ENCODE measurements around the gene SLC12A8. TPM values are rescaled to one million over a fixed set of nuclear protein-coding genes. Genes with fewer than 3 reads are reported as not detected.
"Not testable (repeated sequence)": the region's sequence is repeated elsewhere in the genome, so short reads cannot be mapped to it uniquely, and the experiment has no call there.

The SLC12A8 gene
- total RNA-seq, 1 donor from 2014 or later, result 0.51 TPM

GRCh38 chr3:125105116-125105515 is 107.4 kb downstream of the SLC12A8 start:
- no peak for DNase-seq (ENCODE audit: low spot score)
- intact Hi-C loops (cut with DNase I), result no loop called here

GRCh38 chr3:125104639-125105038 is 107.9 kb downstream of the SLC12A8 start:
- DNase-seq (ENCODE audit: low spot score), result no peak
- intact Hi-C loops (cut with DNase I), result no loop called here

GRCh38 chr3:125103406-125103805 is 109.1 kb downstream of the SLC12A8 start:
- no peak for DNase-seq (ENCODE audit: low spot score)
- intact Hi-C loops (cut with DNase I), result no loop called here

- DNase-seq (ENCODE audit: low spot score), result no peak
- intact Hi-C loops (cut with DNase I), result no loop called here
These were observed 110.1 kb downstream of the SLC12A8 start for GRCh38 chr3:125102470-125102869.

- intact Hi-C loops (cut with DNase I), result no loop called here
- DNase-seq (ENCODE audit: low spot score), result no peak
These were observed 113.8 kb downstream of the SLC12A8 start for GRCh38 chr3:125098611-125099291.

- intact Hi-C loops (cut with DNase I), result no loop called here
These were observed 121.9 kb downstream of the SLC12A8 start for GRCh38 chr3:125090649-125091048.

GRCh38 chr3:125087768-125088391 is 124.7 kb downstream of the SLC12A8 start:
- intact Hi-C loops (cut with DNase I), result no loop called here
- DNase-seq (ENCODE audit: low spot score), result no peak

More at GRCh38 chr3:125090649-125091048, 121.9 kb downstream of the SLC12A8 start:
- DNase-seq (ENCODE audit: low spot score), result no peak

- DNase-seq (ENCODE audit: low spot score), result no peak
- intact Hi-C loops (cut with DNase I), result no loop called here
These were observed 127.4 kb downstream of the SLC12A8 start for GRCh38 chr3:125085166-125085565.

GRCh38 chr3:125083776-125084175 is 128.8 kb downstream of the SLC12A8 start:
- no peak for DNase-seq (ENCODE audit: low spot score)
- intact Hi-C loops (cut with DNase I), result no loop called here

- DNase-seq (ENCODE audit: low spot score); intact Hi-C loops (cut with DNase I): not testable (repeated sequence)
These were observed 130.2 kb downstream of the SLC12A8 start for GRCh38 chr3:125082339-125082738.

GRCh38 chr3:125080077-125080476 is 132.5 kb downstream of the SLC12A8 start:
- intact Hi-C loops (cut with DNase I), result no loop called here
- DNase-seq (ENCODE audit: low spot score), result no peak

GRCh38 chr3:125079675-125080045 is 132.9 kb downstream of the SLC12A8 start:
- no peak for DNase-seq (ENCODE audit: low spot score)
- intact Hi-C loops (cut with DNase I), result no loop called here

GRCh38 chr3:125078951-125079674 is 133.4 kb downstream of the SLC12A8 start:
- no peak for DNase-seq (ENCODE audit: low spot score)
- intact Hi-C loops (cut with DNase I), result no loop called here

GRCh38 chr3:125077864-125078263 is 134.7 kb downstream of the SLC12A8 start:
- DNase-seq (ENCODE audit: low spot score), result no peak
- intact Hi-C loops (cut with DNase I), result no loop called here

- no peak for DNase-seq (ENCODE audit: low spot score)
- intact Hi-C loops (cut with DNase I), result no loop called here
These were observed 136.1 kb downstream of the SLC12A8 start for GRCh38 chr3:125076464-125076863.

GRCh38 chr3:125075738-125076137 is 136.8 kb downstream of the SLC12A8 start:
- intact Hi-C loops (cut with DNase I), result no loop called here
- DNase-seq (ENCODE audit: low spot score), result no peak

GRCh38 chr3:125073390-125073905 is 139.1 kb downstream of the SLC12A8 start:
- intact Hi-C loops (cut with DNase I), result no loop called here
- no peak for DNase-seq (ENCODE audit: low spot score)

- intact Hi-C loops (cut with DNase I), result no loop called here
- DNase-seq (ENCODE audit: low spot score), result no peak
These were observed 139.7 kb downstream of the SLC12A8 start for GRCh38 chr3:125072749-125073389.

- intact Hi-C loops (cut with DNase I), result no loop called here
These were observed 140.2 kb downstream of the SLC12A8 start for GRCh38 chr3:125072301-125072700.

More at GRCh38 chr3:125072301-125072700, 140.2 kb downstream of the SLC12A8 start:
- no peak for DNase-seq (ENCODE audit: low spot score)
